ENCODE measurements around the gene DIP2B. TPM values are rescaled to one million over a fixed set of nuclear protein-coding genes. Genes with fewer than 3 reads are reported as not detected.

DIP2B gene
- total and polyA plus RNA-seq, 2 donors from 2014 or later: 4.6 to 23.3 TPM

GRCh38 chr12:50635364-50635763 lies 130.6 kb downstream of the DIP2B start:
- H3K27ac ChIP-seq (ENCODE audit: low read depth in 2 of 2, low read length in 2 of 2): no peak overlapping the region
- intact Hi-C loops (cut with DNase I): no loop called here
- no peak overlapping the region for H3K4me3 ChIP-seq (ENCODE audit: low read length in 3 of 3)
- H3K9me3 ChIP-seq (ENCODE audit: control insufficient read depth in 2 of 3, insufficient read depth in 1 of 3, low read length in 3 of 3): no peaks in the 10 kb centered on the region
- no peak for DNase-seq
- FAIRE-seq: no peak
- H3K4me1 ChIP-seq (ENCODE audit: control insufficient read depth in 2 of 3, insufficient read depth in 2 of 3, low read depth in 1 of 3, low read length in 3 of 3): peaks cover 0 to 2% (median 2%) of the 10 kb centered on the region in 3 donors
- no peaks in the 10 kb centered on the region for H3K27me3 ChIP-seq (ENCODE audit: control insufficient read depth, insufficient read depth, low read length)
- no peaks in the 10 kb centered on the region for H3K36me3 ChIP-seq (ENCODE audit: control insufficient read depth in 2 of 3, insufficient read depth in 3 of 3, low read length in 3 of 3)
- H3K9ac ChIP-seq (ENCODE audit: low read length in 3 of 3): no peak overlapping the region
- TF ChIP-seq, protein P1, sequence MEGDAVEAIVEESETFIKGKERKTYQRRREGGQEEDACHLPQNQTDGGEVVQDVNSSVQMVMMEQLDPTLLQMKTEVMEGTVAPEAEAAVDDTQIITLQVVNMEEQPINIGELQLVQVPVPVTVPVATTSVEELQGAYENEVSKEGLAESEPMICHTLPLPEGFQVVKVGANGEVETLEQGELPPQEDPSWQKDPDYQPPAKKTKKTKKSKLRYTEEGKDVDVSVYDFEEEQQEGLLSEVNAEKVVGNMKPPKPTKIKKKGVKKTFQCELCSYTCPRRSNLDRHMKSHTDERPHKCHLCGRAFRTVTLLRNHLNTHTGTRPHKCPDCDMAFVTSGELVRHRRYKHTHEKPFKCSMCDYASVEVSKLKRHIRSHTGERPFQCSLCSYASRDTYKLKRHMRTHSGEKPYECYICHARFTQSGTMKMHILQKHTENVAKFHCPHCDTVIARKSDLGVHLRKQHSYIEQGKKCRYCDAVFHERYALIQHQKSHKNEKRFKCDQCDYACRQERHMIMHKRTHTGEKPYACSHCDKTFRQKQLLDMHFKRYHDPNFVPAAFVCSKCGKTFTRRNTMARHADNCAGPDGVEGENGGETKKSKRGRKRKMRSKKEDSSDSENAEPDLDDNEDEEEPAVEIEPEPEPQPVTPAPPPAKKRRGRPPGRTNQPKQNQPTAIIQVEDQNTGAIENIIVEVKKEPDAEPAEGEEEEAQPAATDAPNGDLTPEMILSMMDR (IDR thresholded peaks at IDR 0.05; ENCODE audit: borderline replicate concordance, extremely low read depth, insufficient read depth): no peak

- DNase-seq (no peak), FAIRE-seq (no peak)
- H3K27me3 ChIP-seq (ENCODE audit: control insufficient read depth, insufficient read depth, low read length): no peaks in the 10 kb centered on the region
- peaks cover 0 to 6% (median 2%) of the 10 kb centered on the region in 3 donors for H3K4me1 ChIP-seq (ENCODE audit: control insufficient read depth in 2 of 3, insufficient read depth in 2 of 3, low read depth in 1 of 3, low read length in 3 of 3)
- no peaks in the 10 kb centered on the region for H3K9me3 ChIP-seq (ENCODE audit: control insufficient read depth in 2 of 3, insufficient read depth in 1 of 3, low read length in 3 of 3)
- TF ChIP-seq, protein P1 (IDR thresholded peaks at IDR 0.05; ENCODE audit: borderline replicate concordance, extremely low read depth, insufficient read depth): no peak
- intact Hi-C loops (cut with DNase I): no loop called here
- H3K9ac ChIP-seq (ENCODE audit: low read length in 3 of 3): no peak overlapping the region
- no peak overlapping the region for H3K27ac ChIP-seq (ENCODE audit: low read depth in 2 of 2, low read length in 2 of 2)
- no peaks in the 10 kb centered on the region for H3K36me3 ChIP-seq (ENCODE audit: control insufficient read depth in 2 of 3, insufficient read depth in 3 of 3, low read length in 3 of 3)
- H3K4me3 ChIP-seq (ENCODE audit: low read length in 3 of 3): no peak overlapping the region
Observed at GRCh38 chr12:50635857-50636256, 131.1 kb downstream of the DIP2B start.

- no peak for DNase-seq
- no peak overlapping the region for H3K4me3 ChIP-seq (ENCODE audit: low read length in 3 of 3)
- H3K27me3 ChIP-seq (ENCODE audit: control insufficient read depth, insufficient read depth, low read length): no peaks in the 10 kb centered on the region
- peaks cover 0 to 2% (median 0%) of the 10 kb centered on the region in 3 donors for H3K36me3 ChIP-seq (ENCODE audit: control insufficient read depth in 2 of 3, insufficient read depth in 3 of 3, low read length in 3 of 3)
- TF ChIP-seq, protein P1 (IDR thresholded peaks at IDR 0.05; ENCODE audit: borderline replicate concordance, extremely low read depth, insufficient read depth): no peak
- intact Hi-C loops (cut with DNase I): no loop called here
- H3K9me3 ChIP-seq (ENCODE audit: control insufficient read depth in 2 of 3, insufficient read depth in 1 of 3, low read length in 3 of 3): no peaks in the 10 kb centered on the region
- no peak for FAIRE-seq
- H3K27ac ChIP-seq (ENCODE audit: low read depth in 2 of 2, low read length in 2 of 2): no peak overlapping the region
- H3K9ac ChIP-seq (ENCODE audit: low read length in 3 of 3): no peak overlapping the region
- H3K4me1 ChIP-seq (ENCODE audit: control insufficient read depth in 2 of 3, insufficient read depth in 2 of 3, low read depth in 1 of 3, low read length in 3 of 3): peaks cover 0 to 6% (median 2%) of the 10 kb centered on the region in 3 donors
Observed at GRCh38 chr12:50636505-50636904, 131.7 kb downstream of the DIP2B start.
